ENCODE results near the gene APP. TPM values are rescaled to one million over a fixed set of nuclear protein-coding genes. Genes with fewer than 3 reads are reported as not detected.

Gene APP
- total and polyA plus RNA-seq, 2 experiments from 2014 or later: 55.7 to 316 TPM

DNA sequence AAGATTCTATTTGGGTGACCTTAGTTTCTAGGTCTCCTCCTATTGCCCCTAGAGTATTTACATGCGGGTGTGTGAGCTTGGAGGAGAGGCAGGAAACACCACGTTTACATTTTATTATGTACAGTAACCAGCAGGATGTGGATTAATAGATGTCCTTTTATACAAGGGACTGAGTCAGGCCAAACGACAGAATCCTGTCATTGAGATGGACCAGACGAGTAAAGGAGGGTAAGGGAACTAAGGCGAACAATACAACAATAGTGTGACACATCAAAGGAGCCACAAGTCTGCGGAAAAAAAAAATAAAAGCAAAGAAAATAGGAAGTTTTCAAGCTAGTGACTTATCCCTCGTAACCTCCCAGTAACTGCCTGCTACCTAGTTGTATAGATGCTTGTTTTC, 284.7 kb downstream of the APP start:
- no peaks in the 10 kb centered on the region for H3K4me1 ChIP-seq (ENCODE audit: insufficient read depth)
- H4K20me1 ChIP-seq (ENCODE audit: insufficient read depth, poor library complexity, severe bottlenecking): no peaks in the 10 kb centered on the region
- H2AFZ ChIP-seq: no peak overlapping the region
- H3K27ac ChIP-seq: no peak overlapping the region
- H3K36me3 ChIP-seq (replicated peaks; ENCODE audit: insufficient read depth, low read depth): peaks cover 2% of the 10 kb centered on the region
- H3K79me2 ChIP-seq: no peaks in the 10 kb centered on the region
- 80% methylated on average over 7 of the region's 7 CpGs for WGBS (ENCODE audit: low lambda C conversion rate, missing lambda C conversion rate)
- H3K9me2 ChIP-seq (replicated peaks; ENCODE audit: insufficient read depth): no peaks in the 10 kb centered on the region
- H3K4me2 ChIP-seq: no peak overlapping the region
- TF ChIP-seq CTCF (IDR thresholded peaks at IDR 0.05; ENCODE audit: poor library complexity): no peak
- no peak for TF ChIP-seq EZH2 (IDR thresholded peaks at IDR 0.05; ENCODE audit: borderline replicate concordance)
- no peak for TF ChIP-seq EZH2phosphoT487 (IDR thresholded peaks at IDR 0.05; ENCODE audit: low read depth, severe bottlenecking, unreplicated experiment)
- DNase-seq (ENCODE audit: low spot score): no peak
- H3K4me3 ChIP-seq: no peak overlapping the region
- H3K9me3 ChIP-seq (ENCODE audit: low read depth): no peaks in the 10 kb centered on the region
- no peaks in the 10 kb centered on the region for H3K27me3 ChIP-seq

GRCh38 chr21:25885405-25885804, 285.2 kb downstream of the APP start:
- Histone ChIP-seq H3K27ac (no peak overlapping the region), H3K9me2 (replicated peaks; ENCODE audit: insufficient read depth) (no peaks in the 10 kb centered on the region), H3K9me3 (ENCODE audit: low read depth) (no peaks in the 10 kb centered on the region), H3K79me2 (no peaks in the 10 kb centered on the region), H3K4me2 (no peak overlapping the region), H3K27me3 (no peaks in the 10 kb centered on the region), H3K4me3 (no peak overlapping the region), H4K20me1 (ENCODE audit: insufficient read depth, poor library complexity, severe bottlenecking) (no peaks in the 10 kb centered on the region), H2AFZ (no peak overlapping the region), H3K36me3 (replicated peaks; ENCODE audit: insufficient read depth, low read depth) (no peaks in the 10 kb centered on the region), H3K4me1 (ENCODE audit: insufficient read depth) (no peaks in the 10 kb centered on the region)
- WGBS (ENCODE audit: low lambda C conversion rate, missing lambda C conversion rate): 96% methylated on average over 4 of the region's 4 CpGs
- DNase-seq (ENCODE audit: low spot score): no peak
- TF ChIP-seq EZH2 (IDR thresholded peaks at IDR 0.05; ENCODE audit: borderline replicate concordance) (no peak), EZH2phosphoT487 (IDR thresholded peaks at IDR 0.05; ENCODE audit: low read depth, severe bottlenecking, unreplicated experiment) (no peak), CTCF (IDR thresholded peaks at IDR 0.05; ENCODE audit: poor library complexity) (no peak)

- DNase-seq (ENCODE audit: low spot score): no peak
- Histone ChIP-seq H3K4me3 (no peak overlapping the region), H3K9me3 (ENCODE audit: low read depth) (no peaks in the 10 kb centered on the region), H3K36me3 (replicated peaks; ENCODE audit: insufficient read depth, low read depth) (no peaks in the 10 kb centered on the region), H2AFZ (no peak overlapping the region), H3K4me2 (no peak overlapping the region), H3K9me2 (replicated peaks; ENCODE audit: insufficient read depth) (no peaks in the 10 kb centered on the region), H4K20me1 (ENCODE audit: insufficient read depth, poor library complexity, severe bottlenecking) (no peaks in the 10 kb centered on the region), H3K4me1 (ENCODE audit: insufficient read depth) (no peaks in the 10 kb centered on the region), H3K27ac (no peak overlapping the region), H3K79me2 (no peaks in the 10 kb centered on the region), H3K27me3 (no peaks in the 10 kb centered on the region)
- 92% methylated on average over 2 of the region's 2 CpGs for WGBS (ENCODE audit: low lambda C conversion rate, missing lambda C conversion rate)
- TF ChIP-seq EZH2 (IDR thresholded peaks at IDR 0.05; ENCODE audit: borderline replicate concordance) (no peak), EZH2phosphoT487 (IDR thresholded peaks at IDR 0.05; ENCODE audit: low read depth, severe bottlenecking, unreplicated experiment) (no peak), CTCF (IDR thresholded peaks at IDR 0.05; ENCODE audit: poor library complexity) (no peak)
These were observed 286.3 kb downstream of the APP start for GRCh38 chr21:25884311-25884710.
